ENCODE data around the gene PAPPA. TPM values are rescaled to one million over a fixed set of nuclear protein-coding genes. Genes with fewer than 3 reads are reported as not detected.

The PAPPA gene
- total RNA-seq, 1 donor from 2014 or later = 0.52 TPM

DNA sequence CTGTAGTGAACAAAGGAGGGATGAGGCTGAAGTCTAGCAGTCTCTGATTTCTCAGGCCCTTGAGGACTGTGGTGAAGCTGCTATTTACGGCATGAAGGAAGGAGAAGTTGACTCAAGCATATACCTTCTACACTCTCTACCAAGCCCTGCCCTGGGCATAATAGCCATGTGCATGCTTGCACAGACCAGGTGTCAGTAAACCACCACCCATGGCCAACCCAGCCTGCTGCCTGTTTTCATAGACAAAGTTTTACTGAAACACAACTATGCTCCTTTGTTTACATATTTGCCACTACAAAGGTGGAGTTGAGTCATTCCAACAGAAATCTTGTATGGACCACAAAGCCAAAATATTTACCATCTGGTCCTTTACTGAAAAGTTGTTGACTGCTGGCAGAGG, 126.9 kb downstream of the PAPPA start:
- Histone ChIP-seq H3K27me3 (ENCODE audit: control insufficient read depth in 3 of 3, insufficient read depth in 3 of 3, low read length in 3 of 3) (peaks cover 0 to 2% (median 0%) of the 10 kb centered on the region in 3 donors), H3K4me1 (ENCODE audit: control insufficient read depth in 3 of 3, insufficient read depth in 3 of 3, low read length in 3 of 3) (no peaks in the 10 kb centered on the region), H3K4me3 (ENCODE audit: low read length in 3 of 3) (no peak overlapping the region), H3K9me3 (ENCODE audit: control insufficient read depth in 3 of 3, low read length in 3 of 3) (no peaks in the 10 kb centered on the region), H3K27ac (ENCODE audit: low read depth, low read length) (no peak overlapping the region), H3K36me3 (ENCODE audit: control insufficient read depth in 3 of 3, insufficient read depth in 3 of 3, low read length in 3 of 3) (no peaks in the 10 kb centered on the region), H3K9ac (ENCODE audit: low read depth in 1 of 3, low read length in 3 of 3) (no peak overlapping the region)

DNA sequence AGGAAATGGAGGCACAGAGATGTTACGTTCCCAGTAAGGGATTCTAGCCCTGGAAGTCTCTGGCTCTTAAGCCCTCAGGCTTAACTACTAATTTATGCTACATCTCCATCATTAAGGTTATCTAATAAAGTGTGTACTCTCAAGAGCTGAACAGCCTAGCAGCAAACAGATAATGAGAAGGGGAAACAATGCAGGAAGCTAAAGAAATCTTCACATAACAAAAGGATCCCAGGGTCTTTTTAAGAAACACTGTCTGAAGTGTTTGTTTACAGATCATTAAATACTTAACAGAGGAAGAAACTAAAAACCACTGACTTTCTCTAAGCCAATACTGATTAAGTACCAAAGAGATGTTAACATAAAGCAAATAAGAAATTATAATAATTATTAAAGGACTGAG, 129.0 kb downstream of the PAPPA start:
- Histone ChIP-seq H3K27ac (ENCODE audit: low read depth, low read length) (no peak overlapping the region), H3K27me3 (ENCODE audit: control insufficient read depth in 3 of 3, insufficient read depth in 3 of 3, low read length in 3 of 3) (no peaks in the 10 kb centered on the region), H3K4me1 (ENCODE audit: control insufficient read depth in 3 of 3, insufficient read depth in 3 of 3, low read length in 3 of 3) (no peaks in the 10 kb centered on the region), H3K4me3 (ENCODE audit: low read length in 3 of 3) (no peak overlapping the region), H3K9me3 (ENCODE audit: control insufficient read depth in 3 of 3, low read length in 3 of 3) (no peaks in the 10 kb centered on the region), H3K9ac (ENCODE audit: low read depth in 1 of 3, low read length in 3 of 3) (no peak overlapping the region), H3K36me3 (ENCODE audit: control insufficient read depth in 3 of 3, insufficient read depth in 3 of 3, low read length in 3 of 3) (no peaks in the 10 kb centered on the region)

DNA sequence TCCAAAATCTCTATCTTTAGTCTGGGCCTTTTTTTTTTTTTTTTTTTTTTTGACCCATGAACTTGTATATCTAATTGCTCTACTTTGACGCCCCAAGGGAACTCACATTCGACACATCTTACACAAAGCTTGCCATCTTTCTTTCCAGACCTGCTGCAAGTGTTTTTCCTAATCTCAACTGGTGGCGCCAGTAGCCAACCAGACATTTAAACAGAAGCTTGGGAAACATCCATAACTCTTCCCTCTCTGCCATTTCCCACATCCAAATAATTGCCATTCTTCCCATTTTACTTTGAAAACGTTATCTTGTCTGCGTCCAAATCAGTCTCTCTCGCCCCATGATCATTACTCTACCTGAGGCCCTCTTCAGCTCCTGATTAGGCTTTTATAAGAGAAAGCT, 130.9 kb downstream of the PAPPA start:
- no peak overlapping the region for H3K9ac ChIP-seq (ENCODE audit: low read depth in 1 of 3, low read length in 3 of 3)
- no peak overlapping the region for H3K27ac ChIP-seq (ENCODE audit: low read depth, low read length)
- H3K27me3 ChIP-seq (ENCODE audit: control insufficient read depth in 3 of 3, insufficient read depth in 3 of 3, low read length in 3 of 3) = no peaks in the 10 kb centered on the region
- H3K36me3 ChIP-seq (ENCODE audit: control insufficient read depth in 3 of 3, insufficient read depth in 3 of 3, low read length in 3 of 3) = no peaks in the 10 kb centered on the region
- H3K9me3 ChIP-seq (ENCODE audit: control insufficient read depth in 3 of 3, low read length in 3 of 3) = no peaks in the 10 kb centered on the region
- no peaks in the 10 kb centered on the region for H3K4me1 ChIP-seq (ENCODE audit: control insufficient read depth in 3 of 3, insufficient read depth in 3 of 3, low read length in 3 of 3)
- no peak overlapping the region for H3K4me3 ChIP-seq (ENCODE audit: low read length in 3 of 3)

DNA sequence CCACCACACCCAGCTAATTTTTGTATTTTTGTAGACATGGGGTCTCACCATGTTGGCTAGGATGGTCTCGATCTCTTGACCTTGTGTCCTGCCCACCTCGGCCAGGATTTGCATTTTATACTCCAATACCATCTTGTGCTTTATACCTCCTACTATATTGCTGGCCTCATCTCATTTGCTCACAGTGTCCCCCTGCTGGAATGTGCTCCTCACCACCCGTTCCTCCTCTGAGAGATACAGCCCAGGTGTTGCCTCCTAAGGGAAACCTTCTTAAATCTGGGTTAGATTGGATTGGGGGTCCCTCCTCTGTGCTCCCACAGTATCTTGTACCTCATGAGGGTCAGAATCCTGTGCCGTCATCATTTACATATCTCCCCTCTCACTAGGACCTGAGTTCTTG, 131.7 kb downstream of the PAPPA start:
- Histone ChIP-seq H3K4me3 (ENCODE audit: low read length in 3 of 3) (no peak overlapping the region), H3K9ac (ENCODE audit: low read depth in 1 of 3, low read length in 3 of 3) (no peak overlapping the region), H3K36me3 (ENCODE audit: control insufficient read depth in 3 of 3, insufficient read depth in 3 of 3, low read length in 3 of 3) (no peaks in the 10 kb centered on the region), H3K27ac (ENCODE audit: low read depth, low read length) (no peak overlapping the region), H3K9me3 (ENCODE audit: control insufficient read depth in 3 of 3, low read length in 3 of 3) (no peaks in the 10 kb centered on the region), H3K27me3 (ENCODE audit: control insufficient read depth in 3 of 3, insufficient read depth in 3 of 3, low read length in 3 of 3) (no peaks in the 10 kb centered on the region), H3K4me1 (ENCODE audit: control insufficient read depth in 3 of 3, insufficient read depth in 3 of 3, low read length in 3 of 3) (no peaks in the 10 kb centered on the region)

DNA sequence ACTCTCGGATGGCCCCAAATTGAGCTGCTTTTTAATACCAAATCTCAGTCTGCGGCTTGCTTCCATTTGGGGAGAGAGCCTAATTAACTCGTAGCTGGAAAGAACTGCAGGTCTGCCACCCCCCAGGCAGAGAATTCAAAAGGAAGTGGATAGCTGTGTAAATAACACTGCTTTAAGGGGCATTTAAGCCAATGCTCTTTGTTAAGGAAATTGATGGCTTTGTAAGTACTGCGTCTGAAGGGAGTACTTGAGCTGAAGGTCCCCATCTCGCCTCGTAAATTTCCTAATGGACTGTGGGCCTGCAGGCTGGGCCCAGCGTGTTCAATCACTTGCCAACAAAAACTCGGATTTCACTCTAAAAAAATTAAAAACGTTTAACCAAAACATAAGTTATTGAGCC, 132.7 kb downstream of the PAPPA start:
- Histone ChIP-seq H3K9me3 (ENCODE audit: control insufficient read depth in 3 of 3, low read length in 3 of 3) (no peaks in the 10 kb centered on the region), H3K9ac (ENCODE audit: low read depth in 1 of 3, low read length in 3 of 3) (no peak overlapping the region), H3K4me3 (ENCODE audit: low read length in 3 of 3) (no peak overlapping the region), H3K36me3 (ENCODE audit: control insufficient read depth in 3 of 3, insufficient read depth in 3 of 3, low read length in 3 of 3) (no peaks in the 10 kb centered on the region), H3K4me1 (ENCODE audit: control insufficient read depth in 3 of 3, insufficient read depth in 3 of 3, low read length in 3 of 3) (no peaks in the 10 kb centered on the region), H3K27me3 (ENCODE audit: control insufficient read depth in 3 of 3, insufficient read depth in 3 of 3, low read length in 3 of 3) (no peaks in the 10 kb centered on the region), H3K27ac (ENCODE audit: low read depth, low read length) (no peak overlapping the region)

DNA sequence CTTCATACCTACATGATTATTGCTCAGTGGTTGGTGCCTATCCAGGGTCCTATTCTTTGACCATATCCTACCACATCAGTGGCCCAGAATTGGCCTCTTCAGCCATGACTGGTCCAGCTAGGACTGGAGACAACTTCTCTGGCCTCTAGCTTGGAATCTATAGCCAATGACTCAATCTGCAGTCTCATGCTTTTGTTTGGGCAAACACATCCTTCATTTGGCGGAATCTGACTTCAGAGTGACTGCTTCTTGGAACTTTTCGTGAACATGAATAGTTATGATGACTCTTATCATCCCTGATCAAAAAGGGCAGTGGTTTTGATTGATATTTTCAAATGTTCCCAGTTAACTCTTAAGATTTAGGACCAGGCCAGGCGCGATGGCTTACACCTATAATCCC, 134.1 kb downstream of the PAPPA start:
- Histone ChIP-seq H3K27ac (ENCODE audit: low read depth, low read length) (no peak overlapping the region), H3K4me1 (ENCODE audit: control insufficient read depth in 3 of 3, insufficient read depth in 3 of 3, low read length in 3 of 3) (no peaks in the 10 kb centered on the region), H3K4me3 (ENCODE audit: low read length in 3 of 3) (no peak overlapping the region), H3K27me3 (ENCODE audit: control insufficient read depth in 3 of 3, insufficient read depth in 3 of 3, low read length in 3 of 3) (no peaks in the 10 kb centered on the region), H3K9ac (ENCODE audit: low read depth in 1 of 3, low read length in 3 of 3) (no peak overlapping the region), H3K9me3 (ENCODE audit: control insufficient read depth in 3 of 3, low read length in 3 of 3) (no peaks in the 10 kb centered on the region), H3K36me3 (ENCODE audit: control insufficient read depth in 3 of 3, insufficient read depth in 3 of 3, low read length in 3 of 3) (no peaks in the 10 kb centered on the region)

DNA sequence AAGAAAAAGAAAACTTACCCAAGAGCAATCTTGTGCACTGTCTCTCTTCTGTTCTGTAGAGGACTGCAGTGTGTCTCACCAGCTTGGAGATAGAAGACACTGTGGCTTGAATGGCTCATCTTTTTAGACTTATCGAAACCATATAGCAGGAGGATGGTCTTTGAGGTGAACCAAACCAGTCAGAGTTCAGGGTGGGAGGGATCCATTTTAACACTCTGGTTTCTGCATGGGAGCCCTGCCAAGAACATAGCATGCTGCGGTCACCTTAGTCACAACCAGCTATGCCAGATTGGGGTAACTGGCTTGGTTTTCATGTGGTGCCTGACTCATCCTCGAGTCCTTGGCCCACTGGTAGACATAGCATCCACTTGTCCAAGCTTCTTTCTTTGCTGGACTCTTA, 135.1 kb downstream of the PAPPA start:
- H3K4me3 ChIP-seq (ENCODE audit: low read length in 3 of 3) = no peak overlapping the region
- no peak overlapping the region for H3K27ac ChIP-seq (ENCODE audit: low read depth, low read length)
- no peaks in the 10 kb centered on the region for H3K9me3 ChIP-seq (ENCODE audit: control insufficient read depth in 3 of 3, low read length in 3 of 3)
- H3K9ac ChIP-seq (ENCODE audit: low read depth in 1 of 3, low read length in 3 of 3) = no peak overlapping the region
- H3K27me3 ChIP-seq (ENCODE audit: control insufficient read depth in 3 of 3, insufficient read depth in 3 of 3, low read length in 3 of 3) = no peaks in the 10 kb centered on the region
- H3K4me1 ChIP-seq (ENCODE audit: control insufficient read depth in 3 of 3, insufficient read depth in 3 of 3, low read length in 3 of 3) = no peaks in the 10 kb centered on the region
- H3K36me3 ChIP-seq (ENCODE audit: control insufficient read depth in 3 of 3, insufficient read depth in 3 of 3, low read length in 3 of 3) = no peaks in the 10 kb centered on the region

DNA sequence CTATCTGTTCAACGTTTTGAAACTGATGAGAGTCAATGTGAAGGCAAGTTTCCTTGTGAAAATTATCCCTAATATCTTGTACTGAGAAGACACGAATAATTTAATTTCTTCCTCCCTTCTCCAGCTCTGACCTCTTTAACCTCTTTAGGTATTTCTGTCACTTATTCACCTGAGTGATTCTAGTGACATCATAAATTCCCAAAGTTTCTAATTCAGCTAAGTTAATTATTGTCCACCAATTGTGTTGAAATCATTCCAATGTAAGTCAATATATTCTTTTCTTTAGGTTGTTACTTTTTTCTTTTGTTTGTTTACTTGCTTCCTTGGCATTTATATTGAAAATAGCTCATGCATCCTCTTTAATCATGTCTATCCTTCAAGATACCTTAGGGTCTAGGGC, 143.8 kb downstream of the PAPPA start:
- Histone ChIP-seq H3K9ac (ENCODE audit: low read depth in 1 of 3, low read length in 3 of 3) (no peak overlapping the region), H3K4me1 (ENCODE audit: control insufficient read depth in 3 of 3, insufficient read depth in 3 of 3, low read length in 3 of 3) (no peaks in the 10 kb centered on the region), H3K27me3 (ENCODE audit: control insufficient read depth in 3 of 3, insufficient read depth in 3 of 3, low read length in 3 of 3) (no peaks in the 10 kb centered on the region), H3K36me3 (ENCODE audit: control insufficient read depth in 3 of 3, insufficient read depth in 3 of 3, low read length in 3 of 3) (no peaks in the 10 kb centered on the region), H3K9me3 (ENCODE audit: control insufficient read depth in 3 of 3, low read length in 3 of 3) (no peaks in the 10 kb centered on the region), H3K4me3 (ENCODE audit: low read length in 3 of 3) (no peak overlapping the region), H3K27ac (ENCODE audit: low read depth, low read length) (no peak overlapping the region)

DNA sequence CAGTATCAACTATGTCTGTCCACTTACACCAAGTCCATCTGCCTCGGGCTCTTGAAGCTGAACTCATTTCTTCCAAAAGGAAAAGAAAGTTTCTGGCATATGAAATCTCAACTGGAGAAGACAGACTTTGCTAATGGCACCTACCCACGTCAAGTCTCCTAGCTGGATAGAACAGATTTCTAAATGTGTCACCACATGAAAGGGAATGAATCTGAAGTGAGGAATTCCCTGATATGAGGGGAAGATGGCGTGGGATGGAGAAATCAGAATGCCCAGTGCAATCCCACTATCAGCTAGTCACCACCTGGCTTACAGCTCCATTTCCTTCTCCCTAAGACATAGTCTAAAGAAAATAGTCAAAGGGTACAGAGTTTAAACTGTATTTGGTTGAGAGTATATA, 144.7 kb downstream of the PAPPA start:
- no peaks in the 10 kb centered on the region for H3K4me1 ChIP-seq (ENCODE audit: control insufficient read depth in 3 of 3, insufficient read depth in 3 of 3, low read length in 3 of 3)
- H3K27me3 ChIP-seq (ENCODE audit: control insufficient read depth in 3 of 3, insufficient read depth in 3 of 3, low read length in 3 of 3) = no peaks in the 10 kb centered on the region
- no peak overlapping the region for H3K9ac ChIP-seq (ENCODE audit: low read depth in 1 of 3, low read length in 3 of 3)
- H3K4me3 ChIP-seq (ENCODE audit: low read length in 3 of 3) = no peak overlapping the region
- H3K9me3 ChIP-seq (ENCODE audit: control insufficient read depth in 3 of 3, low read length in 3 of 3) = no peaks in the 10 kb centered on the region
- H3K36me3 ChIP-seq (ENCODE audit: control insufficient read depth in 3 of 3, insufficient read depth in 3 of 3, low read length in 3 of 3) = no peaks in the 10 kb centered on the region
- no peak overlapping the region for H3K27ac ChIP-seq (ENCODE audit: low read depth, low read length)

DNA sequence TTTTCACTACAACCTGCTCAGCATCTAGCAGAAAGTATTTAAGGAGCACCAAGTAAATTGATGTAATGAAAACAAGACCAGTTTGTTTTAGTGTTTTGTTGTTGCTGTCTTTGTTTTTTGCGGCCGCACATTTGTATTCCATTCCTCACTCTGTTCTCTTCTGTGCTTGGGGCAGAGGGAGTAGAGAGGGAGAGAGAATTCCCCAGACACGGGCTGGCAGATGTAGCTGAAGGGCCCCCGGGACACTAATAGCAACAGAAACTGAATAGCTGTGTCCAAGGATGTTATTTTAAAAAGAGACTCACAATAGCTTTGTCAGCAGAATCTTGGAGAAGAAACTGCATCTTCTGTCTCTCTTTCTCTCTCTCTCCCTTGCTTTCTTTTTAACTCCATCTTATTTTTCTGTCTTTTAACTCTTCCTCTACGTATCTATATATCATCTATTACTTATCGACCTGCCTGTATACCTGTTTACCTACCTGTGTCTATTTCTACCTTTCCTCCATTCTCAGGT, 145.3 kb downstream of the PAPPA start:
- Histone ChIP-seq H3K4me3 (ENCODE audit: low read length in 3 of 3) (no peak overlapping the region), H3K27me3 (ENCODE audit: control insufficient read depth in 3 of 3, insufficient read depth in 3 of 3, low read length in 3 of 3) (no peaks in the 10 kb centered on the region), H3K36me3 (ENCODE audit: control insufficient read depth in 3 of 3, insufficient read depth in 3 of 3, low read length in 3 of 3) (no peaks in the 10 kb centered on the region), H3K27ac (ENCODE audit: low read depth, low read length) (no peak overlapping the region), H3K9ac (ENCODE audit: low read depth in 1 of 3, low read length in 3 of 3) (no peak overlapping the region), H3K9me3 (ENCODE audit: control insufficient read depth in 3 of 3, low read length in 3 of 3) (no peaks in the 10 kb centered on the region), H3K4me1 (ENCODE audit: control insufficient read depth in 3 of 3, insufficient read depth in 3 of 3, low read length in 3 of 3) (no peaks in the 10 kb centered on the region)

DNA sequence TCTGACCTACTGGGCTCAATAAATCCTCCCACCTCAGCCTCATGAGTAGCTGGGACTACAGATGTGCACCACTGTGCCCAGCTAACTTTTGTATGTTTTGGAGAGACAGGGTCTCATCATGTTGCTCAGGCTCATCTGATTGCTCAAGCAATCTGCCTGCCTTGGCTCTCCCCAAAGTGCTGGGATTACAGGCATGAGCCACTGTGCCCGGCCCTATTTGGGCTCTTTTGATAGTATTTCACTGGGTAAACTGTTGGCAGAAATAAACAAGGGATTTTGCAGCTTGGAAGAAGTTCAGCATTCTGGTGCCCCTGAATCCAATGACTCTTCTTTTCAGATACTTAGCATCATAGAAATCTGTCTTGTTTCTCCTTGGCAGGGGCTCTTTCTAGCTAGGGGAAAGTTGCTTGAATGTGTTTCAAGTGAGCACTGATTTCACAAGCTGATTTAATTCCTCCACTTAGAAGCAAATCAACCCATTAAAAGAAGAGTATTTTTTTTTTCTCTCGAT, 146.8 kb downstream of the PAPPA start:
- Histone ChIP-seq H3K4me1 (ENCODE audit: control insufficient read depth in 3 of 3, insufficient read depth in 3 of 3, low read length in 3 of 3) (no peaks in the 10 kb centered on the region), H3K4me3 (ENCODE audit: low read length in 3 of 3) (no peak overlapping the region), H3K27me3 (ENCODE audit: control insufficient read depth in 3 of 3, insufficient read depth in 3 of 3, low read length in 3 of 3) (no peaks in the 10 kb centered on the region), H3K9me3 (ENCODE audit: control insufficient read depth in 3 of 3, low read length in 3 of 3) (no peaks in the 10 kb centered on the region), H3K27ac (ENCODE audit: low read depth, low read length) (no peak overlapping the region), H3K9ac (ENCODE audit: low read depth in 1 of 3, low read length in 3 of 3) (no peak overlapping the region), H3K36me3 (ENCODE audit: control insufficient read depth in 3 of 3, insufficient read depth in 3 of 3, low read length in 3 of 3) (no peaks in the 10 kb centered on the region)
